ENCODE results near the gene ST6GALNAC2. TPM values are rescaled to one million over a fixed set of nuclear protein-coding genes. Genes with fewer than 3 reads are reported as not detected.

The ST6GALNAC2 gene
- total RNA-seq, 4 donors from 2014 or later, result 0.94 to 2.5 TPM; not detected in 2

GRCh38 chr17:76544546-76545365 lies 40.9 kb downstream of the ST6GALNAC2 start:
- H3K4me3 ChIP-seq, result no peak overlapping the region
- H3K36me3 ChIP-seq, result no peaks in the 10 kb centered on the region
- H3K4me1 ChIP-seq, result peaks cover 0 to 52% (median 4%) of the 10 kb centered on the region in 4 donors
- no peaks in the 10 kb centered on the region for H3K9me3 ChIP-seq
- H3K27me3 ChIP-seq, result no peaks in the 10 kb centered on the region
- peak overlapping the region in 2 of 4 donors; percentile 13 to 31 for H3K27ac ChIP-seq
- TF ChIP-seq POLR2A (IDR thresholded peaks at IDR 0.05), result no peak
- no peak for TF ChIP-seq CTCF (IDR thresholded peaks at IDR 0.05)
- peak in 1 of 3 donors; percentile 51 for DNase-seq

DNA sequence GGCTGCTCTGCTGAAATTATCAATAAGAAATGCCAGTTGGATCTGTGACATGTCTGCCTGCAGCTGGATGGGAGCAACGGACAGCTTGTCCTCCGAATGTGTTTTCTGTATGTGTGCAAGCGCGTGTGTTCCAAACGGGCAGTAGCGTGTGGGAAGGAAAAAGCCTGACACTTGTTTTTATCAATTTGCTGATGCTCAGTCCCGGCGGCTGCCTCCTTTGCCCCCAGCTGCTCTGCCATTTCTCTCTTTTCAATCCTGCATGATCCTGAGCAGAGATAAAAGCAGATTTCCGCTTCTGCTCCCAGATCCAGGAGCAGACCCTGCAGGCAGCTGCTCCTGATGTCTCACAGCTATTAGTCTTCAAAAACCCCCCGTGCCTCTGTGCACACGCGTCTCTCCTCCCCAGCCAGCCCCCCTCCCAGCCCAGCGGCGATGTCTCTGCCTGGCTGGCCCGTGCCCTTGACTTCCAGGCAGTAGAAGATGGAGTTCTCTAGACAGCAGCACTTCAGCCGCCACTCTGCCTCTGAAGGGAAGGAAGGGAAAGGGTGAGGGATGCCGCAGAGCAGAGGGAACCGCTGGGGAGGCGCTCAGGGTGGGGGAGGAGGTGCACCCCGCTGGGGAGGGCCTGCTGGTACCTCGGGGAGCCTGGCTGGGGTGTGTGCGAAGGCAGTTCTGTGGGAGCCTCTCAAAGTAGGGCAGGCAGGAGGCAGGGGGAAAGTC lies 41.7 kb downstream of the ST6GALNAC2 start:
- H3K4me1 ChIP-seq, result peaks cover 0 to 52% (median 4%) of the 10 kb centered on the region in 4 donors
- peak overlapping the region in 2 of 4 donors; percentile 13 to 31 for H3K27ac ChIP-seq
- TF ChIP-seq CTCF (IDR thresholded peaks at IDR 0.05) (no peak), POLR2A (IDR thresholded peaks at IDR 0.05) (no peak)
- no peak overlapping the region for H3K4me3 ChIP-seq
- H3K27me3 ChIP-seq, result no peaks in the 10 kb centered on the region
- H3K36me3 ChIP-seq, result no peaks in the 10 kb centered on the region
- no peaks in the 10 kb centered on the region for H3K9me3 ChIP-seq
- no peak for DNase-seq

DNA sequence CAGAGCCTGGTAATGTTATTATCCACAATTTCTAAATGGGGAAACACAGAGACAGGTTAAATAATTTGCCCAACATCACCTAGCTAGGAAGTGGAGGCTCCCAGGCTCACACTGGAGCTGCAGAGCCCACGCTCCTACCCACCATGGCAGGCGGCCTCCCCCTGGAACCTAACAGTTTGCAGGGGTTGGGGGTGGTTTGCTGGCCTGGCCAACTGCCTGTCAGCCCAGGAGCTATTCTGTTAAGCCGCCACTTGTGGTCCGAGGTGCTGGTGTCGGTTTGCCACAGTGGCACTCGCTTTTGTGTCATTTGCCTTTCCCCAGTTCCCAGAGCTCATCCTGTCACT lies 42.2 kb downstream of the ST6GALNAC2 start:
- H3K4me1 ChIP-seq, result peaks cover 0 to 52% (median 4%) of the 10 kb centered on the region in 4 donors
- no peaks in the 10 kb centered on the region for H3K9me3 ChIP-seq
- H3K27ac ChIP-seq, result no peak overlapping the region
- H3K36me3 ChIP-seq, result no peaks in the 10 kb centered on the region
- H3K4me3 ChIP-seq, result no peak overlapping the region
- no peak for TF ChIP-seq CTCF (IDR thresholded peaks at IDR 0.05)
- peaks cover 0 to 3% of the 10 kb centered on the region in 2 donors for H3K27me3 ChIP-seq
- DNase-seq, result no peak

- H3K27ac ChIP-seq, result no peak overlapping the region
- no peak for DNase-seq
- TF ChIP-seq CTCF (IDR thresholded peaks at IDR 0.05), result no peak
- no peak for TF ChIP-seq POLR2A (IDR thresholded peaks at IDR 0.05)
- no peaks in the 10 kb centered on the region for H3K9me3 ChIP-seq
- H3K27me3 ChIP-seq, result peaks cover 0 to 8% of the 10 kb centered on the region in 2 donors
- peaks cover 0 to 57% (median 6%) of the 10 kb centered on the region in 4 donors for H3K4me1 ChIP-seq
- no peak overlapping the region for H3K4me3 ChIP-seq
- no peaks in the 10 kb centered on the region for H3K36me3 ChIP-seq
Observed at GRCh38 chr17:76542984-76543383, 42.7 kb downstream of the ST6GALNAC2 start.

DNA sequence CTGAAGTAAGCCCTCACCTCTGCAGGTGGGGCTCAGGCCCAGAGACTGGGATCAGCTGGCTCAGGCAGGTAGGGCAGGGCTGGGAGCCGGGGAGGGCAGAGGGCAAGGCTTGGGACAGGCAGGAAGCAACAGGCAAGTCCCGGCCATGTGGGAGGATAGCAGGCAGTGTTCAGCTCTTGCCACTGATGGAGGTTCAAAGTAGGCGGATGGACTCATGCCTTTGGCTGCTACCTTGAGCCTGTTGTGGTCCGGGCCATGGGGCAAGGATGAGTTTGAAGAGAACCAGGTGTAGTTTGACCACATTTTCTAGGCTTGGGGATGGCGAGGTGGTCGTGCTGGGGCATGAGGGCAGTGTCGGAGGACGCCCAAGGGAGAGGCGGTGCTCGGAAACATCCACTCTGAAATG lies 43.1 kb downstream of the ST6GALNAC2 start:
- Histone ChIP-seq H3K36me3 (no peaks in the 10 kb centered on the region), H3K4me3 (no peak overlapping the region), H3K27me3 (peaks cover 0 to 12% of the 10 kb centered on the region in 2 donors), H3K4me1 (peaks cover 0 to 61% (median 9%) of the 10 kb centered on the region in 4 donors), H3K27ac (no peak overlapping the region), H3K9me3 (no peaks in the 10 kb centered on the region)
- TF ChIP-seq CTCF (IDR thresholded peaks at IDR 0.05) (no peak), POLR2A (IDR thresholded peaks at IDR 0.05) (no peak)
- no peak for DNase-seq
